ENCODE measurements around the gene PAWR.

- TF ChIP-seq CTCF (IDR thresholded peaks at IDR 0.05) (no peak), ZFX (IDR thresholded peaks at IDR 0.05; ENCODE audit: borderline replicate concordance) (no peak)
These were observed 16.1 kb downstream of the PAWR start for GRCh38 chr12:79674629-79675028.

Measured in 22Rv1 (cell line).